ENCODE results near the gene DIS3L2.

DNA sequence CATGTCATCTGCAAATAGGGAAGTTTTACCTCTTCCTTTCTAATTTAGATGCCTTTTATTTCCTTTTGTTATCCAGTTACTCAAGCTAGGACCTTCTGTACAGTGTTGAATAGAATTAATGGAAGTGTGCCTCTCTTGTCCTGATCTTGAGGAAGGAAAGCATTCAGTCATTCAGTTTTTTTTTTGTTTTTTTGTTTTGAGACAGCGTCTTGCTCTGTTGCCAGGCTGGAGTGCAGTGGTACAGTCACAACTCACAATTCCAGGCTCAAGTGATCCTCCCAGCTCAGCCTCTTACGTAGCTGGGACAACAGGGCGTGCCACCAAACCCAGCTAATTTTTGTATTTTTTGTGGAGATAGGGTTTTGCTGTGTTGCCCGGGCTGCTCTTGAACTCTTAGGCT lies 213.1 kb downstream of the DIS3L2 start:
- no peak for TF ChIP-seq POLR2A (IDR thresholded peaks at IDR 0.05)
- TF ChIP-seq, protein P1, sequence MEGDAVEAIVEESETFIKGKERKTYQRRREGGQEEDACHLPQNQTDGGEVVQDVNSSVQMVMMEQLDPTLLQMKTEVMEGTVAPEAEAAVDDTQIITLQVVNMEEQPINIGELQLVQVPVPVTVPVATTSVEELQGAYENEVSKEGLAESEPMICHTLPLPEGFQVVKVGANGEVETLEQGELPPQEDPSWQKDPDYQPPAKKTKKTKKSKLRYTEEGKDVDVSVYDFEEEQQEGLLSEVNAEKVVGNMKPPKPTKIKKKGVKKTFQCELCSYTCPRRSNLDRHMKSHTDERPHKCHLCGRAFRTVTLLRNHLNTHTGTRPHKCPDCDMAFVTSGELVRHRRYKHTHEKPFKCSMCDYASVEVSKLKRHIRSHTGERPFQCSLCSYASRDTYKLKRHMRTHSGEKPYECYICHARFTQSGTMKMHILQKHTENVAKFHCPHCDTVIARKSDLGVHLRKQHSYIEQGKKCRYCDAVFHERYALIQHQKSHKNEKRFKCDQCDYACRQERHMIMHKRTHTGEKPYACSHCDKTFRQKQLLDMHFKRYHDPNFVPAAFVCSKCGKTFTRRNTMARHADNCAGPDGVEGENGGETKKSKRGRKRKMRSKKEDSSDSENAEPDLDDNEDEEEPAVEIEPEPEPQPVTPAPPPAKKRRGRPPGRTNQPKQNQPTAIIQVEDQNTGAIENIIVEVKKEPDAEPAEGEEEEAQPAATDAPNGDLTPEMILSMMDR (IDR thresholded peaks at IDR 0.05), result no peak
